Osteoblast (primary cell): ENCODE results near the gene SPTBN5. TPM values are rescaled to one million over a fixed set of nuclear protein-coding genes. Genes with fewer than 3 reads are reported as not detected.

ENCODE experiments used
- DNase-seq: peaks from one replicate; pipeline ENCODE4 v3.0.0; 2011; ENCODE audit warnings: low spot score, mixed read lengths; ENCODE audit not compliant: insufficient read length; ENCODE audit errors: missing footprints
- H2AFZ ChIP-seq: 2 replicates; pipeline ENCODE4 v1.6.0; 2011; ENCODE audit warnings: mild to moderate bottlenecking, low read length
- H3K27ac ChIP-seq: 2 replicates; pipeline ENCODE4 v1.5.1; 2011; ENCODE audit warnings: mild to moderate bottlenecking, low read depth, low read length, moderate library complexity
- H3K27me3 ChIP-seq: 2 replicates; pipeline ENCODE4 v1.6.0; 2012; ENCODE audit warnings: mild to moderate bottlenecking, control low read depth, inconsistent platforms, low read length, moderate library complexity; ENCODE audit not compliant: insufficient read depth
- H3K36me3 ChIP-seq: 2 replicates; pipeline ENCODE4 v1.5.1; 2011; ENCODE audit warnings: mild to moderate bottlenecking, low read length, control low read depth, moderate library complexity; ENCODE audit not compliant: insufficient read depth
- H3K4me1 ChIP-seq: 2 replicates; pipeline ENCODE4 v1.5.1; 2011; ENCODE audit warnings: mild to moderate bottlenecking, low read length, control low read depth, moderate library complexity; ENCODE audit not compliant: insufficient read depth
- H3K4me2 ChIP-seq: 2 replicates; pipeline ENCODE4 v1.6.0; 2011; ENCODE audit warnings: mild to moderate bottlenecking, low read length; ENCODE audit not compliant: insufficient read depth
- H3K4me3 ChIP-seq: fragments of 200-600 bp; sonication (generic); 3 replicates; pipeline ENCODE4 v1.5.1; 2012; ENCODE audit warnings: mild to moderate bottlenecking, low read length, inconsistent platforms; ENCODE audit not compliant: insufficient read depth
- H3K79me2 ChIP-seq: 2 replicates; pipeline ENCODE4 v1.6.0; 2012; ENCODE audit warnings: mild to moderate bottlenecking, low read length, control low read depth, inconsistent platforms; ENCODE audit not compliant: insufficient read depth
- H3K9me3 ChIP-seq: 2 replicates; pipeline ENCODE4 v1.5.1; 2011; ENCODE audit warnings: low read depth, low read length, control low read depth
- H4K20me1 ChIP-seq: 2 replicates; pipeline ENCODE4 v1.6.0; 2012; ENCODE audit warnings: mild to moderate bottlenecking, low read length, control low read depth; ENCODE audit not compliant: insufficient read depth
- CTCF ChIP-seq: IDR thresholded peaks from 2 replicates; pipeline ENCODE4 v1.5.1; 2011; ENCODE audit warnings: mild to moderate bottlenecking, low read depth, low read length, moderate library complexity; ENCODE audit errors: extremely low read depth
- total RNA-seq: library from RNA; depleted of rRNA; stranded (reverse); fragments of >200 nt; gene quantifications from 2 replicates; pipeline ENCODE4 v1.2.3, GENCODE V29; 2012

The SPTBN5 gene
- total RNA-seq, 1 donor, result 0.36 TPM

- H3K27ac ChIP-seq, result no peak overlapping the region
- H3K4me2 ChIP-seq, result no peak overlapping the region
- DNase-seq, result no peak
- peaks cover 5% of the 10 kb centered on the region for H3K36me3 ChIP-seq
- peaks cover 50% of the 10 kb centered on the region for H4K20me1 ChIP-seq
- no peaks in the 10 kb centered on the region for H3K79me2 ChIP-seq
- peaks cover 34% of the 10 kb centered on the region for H3K4me1 ChIP-seq
- no peak overlapping the region for H2AFZ ChIP-seq
- H3K4me3 ChIP-seq, result no peak overlapping the region
- no peak for TF ChIP-seq CTCF
- H3K9me3 ChIP-seq, result no peaks in the 10 kb centered on the region
- no peaks in the 10 kb centered on the region for H3K27me3 ChIP-seq
Measured at GRCh38 chr15:41918506-41919126, 24.8 kb upstream of the SPTBN5 start.

- H3K4me2 ChIP-seq, result no peak overlapping the region
- H3K4me3 ChIP-seq, result no peak overlapping the region
- H3K27me3 ChIP-seq, result no peaks in the 10 kb centered on the region
- no peaks in the 10 kb centered on the region for H3K79me2 ChIP-seq
- peak; percentile 95 for DNase-seq
- H3K36me3 ChIP-seq, result peaks cover 5% of the 10 kb centered on the region
- H3K9me3 ChIP-seq, result no peaks in the 10 kb centered on the region
- peaks cover 45% of the 10 kb centered on the region for H4K20me1 ChIP-seq
- no peak overlapping the region for H2AFZ ChIP-seq
- no peak overlapping the region for H3K27ac ChIP-seq
- no peak for TF ChIP-seq CTCF
- peaks cover 34% of the 10 kb centered on the region for H3K4me1 ChIP-seq
Measured at GRCh38 chr15:41917767-41918430, 24.0 kb upstream of the SPTBN5 start.

- Histone ChIP-seq H3K9me3 (no peaks in the 10 kb centered on the region), H4K20me1 (peaks cover 26% of the 10 kb centered on the region), H3K4me3 (no peak overlapping the region), H2AFZ (no peak overlapping the region), H3K27me3 (no peaks in the 10 kb centered on the region), H3K27ac (no peak overlapping the region), H3K79me2 (no peaks in the 10 kb centered on the region), H3K36me3 (peaks cover 5% of the 10 kb centered on the region), H3K4me2 (no peak overlapping the region), H3K4me1 (peaks cover 20% of the 10 kb centered on the region)
- DNase-seq, result no peak
- no peak for TF ChIP-seq CTCF
Measured at GRCh38 chr15:41915255-41915994, 21.6 kb upstream of the SPTBN5 start.

GRCh38 chr15:41914411-41914810 is 20.6 kb upstream of the SPTBN5 start:
- H2AFZ ChIP-seq, result no peak overlapping the region
- DNase-seq, result no peak
- H3K4me1 ChIP-seq, result peaks cover 10% of the 10 kb centered on the region
- H4K20me1 ChIP-seq, result peaks cover 21% of the 10 kb centered on the region
- no peak overlapping the region for H3K27ac ChIP-seq
- H3K4me3 ChIP-seq, result no peak overlapping the region
- TF ChIP-seq CTCF, result no peak
- no peaks in the 10 kb centered on the region for H3K79me2 ChIP-seq
- H3K4me2 ChIP-seq, result no peak overlapping the region
- no peaks in the 10 kb centered on the region for H3K9me3 ChIP-seq
- H3K27me3 ChIP-seq, result no peaks in the 10 kb centered on the region
- peaks cover 5% of the 10 kb centered on the region for H3K36me3 ChIP-seq
